Right ventricle myocardium inferior (tissue), 1 donor: ENCODE data around the gene CDX1. TPM values are rescaled to one million over a fixed set of nuclear protein-coding genes. Genes with fewer than 3 reads are reported as not detected.

Source experiments
- ATAC-seq: fragments of 200-7000 bp; cut with Tn5 transposase; one replicate; pipeline ENCODE4 v1.9.1; 2020; ENCODE audit warnings: mild to moderate bottlenecking, moderate library complexity
- DNase-seq: peaks from one replicate; pipeline ENCODE4 v3.0.0; 2021; ENCODE audit errors: missing footprints
- intact Hi-C: fragments of 100-400 bp; cut with DNase I; formaldehyde crosslinking; loops from one replicate; pipeline ENCODE4 v1.11.0; 2022
- total RNA-seq: library from RNA; stranded (reverse); fragmentation: NEBNext Ultra II Directional; extraction: Animal tissue kit (Norgen Biotek cat#: 25700); gene quantifications from one replicate; pipeline ENCODE4 v1.2.1, GENCODE V29; 2021
- donor health status: DM: no; HTN: yes; CAD: no; lungs with severe emphysema.

Gene CDX1
- total RNA-seq, 1 donor from 2014 or later = not detected

- DNase-seq (no peak), ATAC-seq (peak; percentile 70)
- intact Hi-C loops = loop anchor here (1.0 to 5.0 kb wide), 2 partner anchors 88 to 307 kb away; no protein-coding TSS in a partner anchor
These were observed 36.6 kb upstream of the CDX1 start for GRCh38 chr5:150129813-150130492.

- intact Hi-C loops = loop anchor here (1.0 to 5.0 kb wide), 2 partner anchors 88 to 307 kb away; no protein-coding TSS in a partner anchor
- no peak for DNase-seq
- no peak for ATAC-seq
These were observed 36.1 kb upstream of the CDX1 start for GRCh38 chr5:150130493-150130922.

- DNase-seq (no peak), ATAC-seq (no peak)
- intact Hi-C loops = loop anchor here (5.0 kb wide), 1 partner anchor 306 kb away; no protein-coding TSS in a partner anchor
These were observed 35.1 kb upstream of the CDX1 start for GRCh38 chr5:150131461-150131860.

- ATAC-seq = no peak
- intact Hi-C loops = loop anchor here (5.0 kb wide), 1 partner anchor 305 kb away; no protein-coding TSS in a partner anchor
These were observed 34.4 kb upstream of the CDX1 start for GRCh38 chr5:150131978-150132694.

DNA sequence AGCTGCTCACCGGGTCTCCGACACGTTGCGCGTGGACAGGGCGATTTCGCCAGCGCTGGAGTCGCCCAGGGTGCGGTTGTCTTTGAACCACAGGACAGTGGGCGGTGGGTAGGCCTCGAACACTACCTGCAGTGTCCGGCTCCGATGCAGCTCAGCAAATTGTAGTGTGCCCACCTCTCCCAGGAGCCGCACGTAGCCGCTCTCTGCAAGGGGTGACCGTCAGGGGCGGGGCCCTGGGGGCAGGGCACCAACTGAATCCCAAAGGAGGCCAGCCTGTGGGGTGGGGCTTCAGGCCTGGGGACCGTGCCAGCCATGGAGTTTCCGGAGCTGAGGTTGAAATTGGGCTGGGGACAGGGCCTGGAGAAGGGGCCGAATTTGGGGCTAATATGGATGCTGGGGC, 33.8 kb upstream of the CDX1 start:
- peak; percentile 64 for DNase-seq
- no peak for ATAC-seq
- intact Hi-C loops = loop anchor here (5.0 kb wide), 1 partner anchor 305 kb away; no protein-coding TSS in a partner anchor

More at GRCh38 chr5:150131978-150132694, 34.4 kb upstream of the CDX1 start:
- peak; percentile 37 for DNase-seq

- intact Hi-C loops = loop anchor here (5.0 kb wide), 1 partner anchor 304 kb away; no protein-coding TSS in a partner anchor
- DNase-seq = peak; percentile 64
- ATAC-seq = no peak
These were observed 32.9 kb upstream of the CDX1 start for GRCh38 chr5:150133581-150134197.

- DNase-seq = no peak
- intact Hi-C loops = loop anchor here (5.0 kb wide), 1 partner anchor 303 kb away; no protein-coding TSS in a partner anchor
- ATAC-seq = no peak
These were observed 32.4 kb upstream of the CDX1 start for GRCh38 chr5:150134198-150134588.

GRCh38 chr5:150135557-150136304, 30.8 kb upstream of the CDX1 start:
- intact Hi-C loops = no loop called here

DNA sequence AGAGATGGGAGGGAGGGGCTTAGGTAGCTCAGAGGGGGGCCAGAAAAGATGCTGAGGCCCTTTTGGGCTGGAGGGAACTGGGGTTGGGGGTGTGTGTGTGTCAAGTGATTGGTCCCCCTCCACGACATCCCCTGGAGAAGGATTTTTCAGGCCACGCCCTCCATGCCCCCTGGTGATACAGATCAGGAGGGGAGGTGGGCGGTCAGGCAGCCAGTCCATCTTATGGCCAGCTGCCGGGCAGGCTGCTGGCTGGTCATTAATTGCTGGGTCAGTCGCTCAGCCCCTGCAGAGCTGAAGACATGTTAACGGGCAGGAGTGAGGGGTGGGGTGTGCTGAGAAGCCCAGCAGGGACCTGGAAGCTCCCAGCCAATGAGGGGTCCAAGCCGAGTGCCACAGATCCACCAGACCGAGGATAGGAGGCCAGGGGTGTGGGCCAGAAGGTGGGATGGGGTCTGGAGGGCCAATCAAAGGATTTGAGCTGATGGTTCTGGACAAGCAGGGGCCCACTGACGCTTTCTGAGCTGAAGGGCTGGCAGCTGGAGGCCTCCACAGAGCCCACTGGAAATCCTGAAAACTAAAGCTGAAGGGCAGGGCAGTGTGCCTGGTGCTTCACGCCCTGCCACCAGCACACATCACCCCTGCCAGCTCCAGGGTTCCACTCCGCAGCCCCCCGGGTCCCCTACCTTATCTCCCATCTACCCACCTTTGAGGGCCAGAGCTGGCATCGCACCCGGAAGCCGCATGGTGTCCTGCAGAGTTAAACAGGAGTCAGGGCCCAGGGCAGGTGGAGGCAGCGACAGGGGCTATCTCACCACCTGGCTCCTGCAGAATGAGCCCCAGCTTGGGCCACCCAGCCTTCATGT, 30.0 kb upstream of the CDX1 start:
- intact Hi-C loops = no loop called here
- no peak for DNase-seq
- no peak for ATAC-seq

More at GRCh38 chr5:150135557-150136304, 30.8 kb upstream of the CDX1 start:
- DNase-seq = peak; percentile 60
- ATAC-seq = no peak

DNA sequence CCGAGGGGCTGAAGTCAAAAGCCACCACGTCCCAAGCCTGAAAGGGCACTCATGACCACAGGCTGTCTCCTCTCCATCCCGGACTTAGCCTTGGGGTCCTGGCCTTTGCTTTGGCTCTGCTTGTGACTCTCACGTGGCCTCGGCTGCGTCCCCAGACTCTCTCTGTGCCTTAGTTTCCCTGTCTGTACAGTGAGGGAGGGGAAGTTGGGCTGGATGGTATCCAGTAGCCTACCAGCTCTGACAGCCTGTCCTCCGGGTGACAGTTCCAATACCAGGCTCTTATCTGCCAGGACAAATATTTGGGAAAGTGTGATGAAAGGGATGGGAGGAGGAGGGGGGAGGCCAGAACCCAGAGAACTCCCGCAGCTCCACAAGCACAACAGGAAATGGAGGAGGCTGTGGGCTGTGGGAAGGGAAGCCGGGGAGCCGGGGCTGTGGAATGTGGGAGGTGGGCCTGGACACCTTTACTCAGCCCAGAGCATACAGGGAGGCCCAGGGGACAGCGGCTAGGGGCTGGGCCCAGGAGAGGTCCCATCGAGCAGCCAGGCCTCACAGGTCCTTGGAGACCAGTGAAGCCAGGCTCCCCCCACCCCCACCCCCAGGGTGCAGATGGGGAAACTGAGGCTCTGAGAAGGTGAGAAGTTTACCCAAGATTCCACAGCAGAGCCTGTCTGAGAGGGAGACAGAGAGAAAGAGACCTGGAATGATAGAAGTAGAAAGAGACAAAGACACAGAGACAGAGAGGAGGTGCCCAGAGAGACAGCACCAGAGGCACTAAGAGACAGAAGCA, 29.2 kb upstream of the CDX1 start:
- intact Hi-C loops = no loop called here
- DNase-seq (no peak), ATAC-seq (peak; percentile 6)

- DNase-seq (no peak), ATAC-seq (no peak)
- intact Hi-C loops = loop anchor here (2.0 kb wide), 1 partner anchor 21 kb away; no protein-coding TSS in a partner anchor
These were observed 28.6 kb upstream of the CDX1 start for GRCh38 chr5:150137997-150138396.

DNA sequence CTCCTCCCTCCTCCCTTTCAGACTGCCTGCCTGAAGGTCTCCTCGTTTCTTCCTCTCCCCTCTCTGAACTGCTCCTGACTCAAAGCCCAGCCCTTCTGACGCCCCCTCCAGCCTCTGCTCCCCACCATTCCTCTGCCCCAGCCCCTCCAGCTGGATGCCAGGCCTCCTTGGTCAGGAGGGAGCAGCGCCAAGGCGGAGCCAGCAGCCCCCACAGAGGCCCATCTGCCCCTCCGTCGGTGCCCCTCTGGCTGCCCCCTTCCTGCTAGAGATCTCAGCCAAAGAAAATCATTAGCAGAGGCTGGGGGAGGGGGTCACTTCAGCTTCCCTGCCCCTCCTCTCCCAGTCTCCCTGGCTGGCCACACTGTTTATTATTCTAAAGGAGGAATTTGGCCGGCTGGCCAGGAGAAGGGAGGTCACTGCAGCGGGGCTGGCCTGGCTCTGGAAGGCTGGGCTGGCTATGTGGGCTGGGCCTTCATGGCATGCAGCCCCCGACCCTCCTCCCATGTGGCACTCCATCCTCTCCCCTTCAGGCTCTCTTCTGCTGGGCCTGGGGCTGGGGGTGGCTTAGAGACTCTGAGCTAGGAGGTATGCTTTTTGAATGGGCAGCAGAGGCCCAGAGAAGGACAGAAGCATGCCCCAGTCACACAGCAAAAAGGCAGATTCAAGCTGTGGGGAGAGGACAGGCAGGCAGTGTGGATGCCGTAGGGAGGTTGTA, 27.9 kb upstream of the CDX1 start:
- peak; percentile 78 for DNase-seq
- peak; percentile 8 for ATAC-seq
- intact Hi-C loops = loop anchor here (2.0 kb wide), 1 partner anchor 20 kb away; no protein-coding TSS in a partner anchor

DNA sequence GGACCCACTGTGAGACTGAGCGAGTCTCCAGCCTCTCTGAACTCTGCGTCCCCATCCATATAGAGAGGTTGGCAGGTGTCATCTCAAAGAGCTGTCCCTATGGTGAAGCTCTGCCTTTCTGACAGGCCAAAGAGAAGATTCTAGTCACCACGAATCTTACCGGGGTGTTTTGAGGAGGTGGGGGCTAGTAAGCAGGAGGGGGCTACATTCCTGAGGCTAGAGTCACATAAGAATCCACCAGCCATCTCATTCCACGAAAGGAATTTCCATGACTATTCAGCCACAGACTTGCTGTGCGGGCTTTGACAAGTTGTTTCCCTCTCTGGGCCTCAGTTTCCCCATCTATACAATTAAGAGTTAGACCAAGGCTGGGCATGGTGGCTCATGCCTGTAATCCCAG, 27.2 kb upstream of the CDX1 start:
- intact Hi-C loops = loop anchor here (2.0 kb wide), 1 partner anchor 19 kb away; no protein-coding TSS in a partner anchor
- ATAC-seq (no peak), DNase-seq (no peak)

DNA sequence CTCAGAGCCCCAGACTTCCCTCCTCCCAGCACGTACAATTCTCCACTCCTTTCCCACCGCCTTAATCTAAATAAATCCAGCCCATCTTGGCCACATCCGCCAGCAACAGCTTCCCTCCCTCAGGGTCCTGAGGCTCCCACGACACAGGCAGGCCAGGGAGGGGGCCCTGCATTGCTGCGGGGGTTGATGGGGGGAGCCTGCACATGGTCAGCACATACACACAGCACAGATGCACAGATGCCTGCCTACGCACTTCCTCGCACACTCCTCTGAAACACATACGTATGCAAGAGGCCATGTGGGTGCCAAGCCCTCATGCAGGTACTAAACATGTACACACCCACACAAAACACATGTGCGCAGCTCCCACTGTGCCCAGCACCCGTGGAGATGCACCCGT, 25.7 kb upstream of the CDX1 start:
- intact Hi-C loops = no loop called here
- DNase-seq (peak; percentile 78), ATAC-seq (no peak)

GRCh38 chr5:150141544-150142184, 24.9 kb upstream of the CDX1 start:
- DNase-seq = no peak
- intact Hi-C loops = no loop called here
- ATAC-seq = no peak
